Neutrophil (primary cell): Measurements from ENCODE around the gene KCNG4.

Source experiments
- H3K27ac ChIP-seq: fragments of 200-600 bp; sonication (generic); 2 replicates; pipeline ENCODE4 v1.5.1; 2016; ENCODE audit warnings: mild to moderate bottlenecking, moderate library complexity
- H3K27me3 ChIP-seq: fragments of 200-600 bp; sonication (generic); 2 replicates; pipeline ENCODE4 v1.6.0; 2016; ENCODE audit warnings: mild to moderate bottlenecking
- H3K36me3 ChIP-seq: fragments of 200-600 bp; sonication (generic); 2 replicates; pipeline ENCODE4 v1.5.1; 2017
- H3K4me1 ChIP-seq, 2 experiments: fragments of 200-600 bp in 1 of 2; sonication (generic) in 1 of 2; 1 replicate in 1 of 2; 2 replicates in 1 of 2; pipeline versions ENCODE4 v1.5.1 to v1.6.1; 2013 to 2016; ENCODE audit warnings: low read depth in 1 of 2, low read length in 1 of 2, mild to moderate bottlenecking in 1 of 2, moderate library complexity in 1 of 2; ENCODE audit not compliant: control insufficient read depth in 1 of 2, insufficient read depth in 1 of 2
- H3K4me3 ChIP-seq, 2 experiments: fragments of 200-600 bp in 1 of 2; sonication (generic) in 1 of 2; 1 replicate in 1 of 2; 2 replicates in 1 of 2; pipeline ENCODE4 v1.5.1; 2013 to 2016; ENCODE audit warnings: low read depth in 1 of 2, low read length in 1 of 2, mild to moderate bottlenecking in 1 of 2, moderate library complexity in 1 of 2
- H3K9me3 ChIP-seq: fragments of 200-600 bp; sonication (generic); 2 replicates; pipeline ENCODE4 v1.5.1; 2016
- CTCF ChIP-seq: fragments of 200-600 bp; sonication (generic); IDR thresholded peaks from 2 replicates; pipeline ENCODE4 v1.5.1; 2016; ENCODE audit warnings: antibody characterized with exemption

KCNG4 gene

DNA sequence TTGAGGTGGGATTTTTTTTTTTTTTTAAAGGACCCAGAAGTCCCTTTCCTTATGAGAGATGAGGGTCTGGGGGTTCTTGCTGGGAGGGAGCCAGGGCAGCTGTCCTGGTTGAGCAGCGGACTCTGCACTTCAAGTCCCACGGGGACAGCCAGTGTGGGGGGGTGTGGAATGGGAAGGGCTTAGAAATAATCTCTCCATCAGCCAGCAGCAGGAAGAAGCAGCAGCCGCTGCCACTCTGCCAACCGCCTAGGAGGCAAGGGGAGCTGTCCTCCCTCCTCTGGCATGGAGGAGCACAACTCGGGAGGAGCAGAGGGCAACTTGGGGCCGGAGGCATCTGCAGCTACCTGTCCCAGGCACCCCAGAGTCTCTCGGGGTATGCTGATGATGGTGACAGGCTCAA is at the start of gene KCNG4:
Gene KCNG4, minus strand, starts transcription at position 104 of the 400 bp plus-strand sequence. CDS start 2,527 bp downstream, outside the sequence.
- TF ChIP-seq CTCF, result no peak
- Histone ChIP-seq H3K4me3 (no peak within 1 kb of the TSS), H3K36me3 (no peaks in the 10 kb centered on the region), H3K4me1 (peaks cover 0 to 5% of the 10 kb centered on the region in 2 experiments), H3K9me3 (no peaks in the 10 kb centered on the region), H3K27ac (no peak within 1 kb of the TSS), H3K27me3 (peaks cover 21% of the 10 kb centered on the region)

GRCh38 chr16:84288902-84289301 is 49.1 kb upstream of the KCNG4 start:
- no peak for TF ChIP-seq CTCF

DNA sequence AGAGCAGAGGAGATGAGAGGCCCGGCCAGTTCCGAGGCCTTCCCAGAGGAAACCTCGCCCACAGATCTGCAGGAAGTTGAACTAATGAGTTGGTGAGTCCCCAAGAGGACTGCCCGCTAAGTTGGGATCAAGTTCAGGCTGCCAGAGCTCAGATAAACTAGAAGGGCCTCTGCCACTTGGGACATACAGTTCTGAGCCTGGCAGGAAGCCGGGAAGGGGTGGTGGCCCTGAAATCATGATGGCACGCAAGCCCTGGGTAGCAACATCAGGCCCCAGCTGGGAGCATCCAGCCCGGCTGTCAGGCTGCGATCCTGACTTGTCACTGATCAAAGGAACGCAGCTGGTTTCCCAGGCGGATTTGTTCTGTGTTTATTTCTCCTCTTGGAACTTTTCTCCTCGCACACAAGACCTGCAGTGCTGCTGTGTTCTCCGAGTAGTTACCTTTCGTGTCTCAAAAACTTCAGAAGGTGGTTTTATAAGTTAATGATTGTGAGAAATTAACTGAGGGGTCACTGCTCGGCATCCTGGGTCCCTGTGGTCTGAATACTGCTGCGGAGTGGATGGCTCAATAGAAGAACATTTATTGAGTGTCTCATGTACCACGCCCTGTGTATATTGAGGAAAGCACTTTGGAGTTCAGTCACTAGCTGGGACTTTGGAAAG is 46.9 kb upstream of the KCNG4 start:
- Histone ChIP-seq H3K4me1 (peaks cover under 1 to 2% of the 10 kb centered on the region in 2 experiments), H3K36me3 (no peaks in the 10 kb centered on the region), H3K9me3 (no peaks in the 10 kb centered on the region), H3K27ac (no peak overlapping the region), H3K4me3 (no peak overlapping the region), H3K27me3 (no peaks in the 10 kb centered on the region)
- no peak for TF ChIP-seq CTCF

More at GRCh38 chr16:84288902-84289301, 49.1 kb upstream of the KCNG4 start:
- peaks cover 20 to 24% of the 10 kb centered on the region in 2 experiments for H3K4me1 ChIP-seq
- H3K27ac ChIP-seq, result no peak overlapping the region
- no peaks in the 10 kb centered on the region for H3K36me3 ChIP-seq
- H3K4me3 ChIP-seq, result no peak overlapping the region
- H3K27me3 ChIP-seq, result no peaks in the 10 kb centered on the region
- no peaks in the 10 kb centered on the region for H3K9me3 ChIP-seq

GRCh38 chr16:84284154-84284722 is 44.4 kb upstream of the KCNG4 start:
- Histone ChIP-seq H3K4me1 (peaks cover 0 to 2% of the 10 kb centered on the region in 2 experiments), H3K27me3 (no peaks in the 10 kb centered on the region), H3K27ac (no peak overlapping the region), H3K9me3 (no peaks in the 10 kb centered on the region), H3K36me3 (no peaks in the 10 kb centered on the region), H3K4me3 (no peak overlapping the region)
- no peak for TF ChIP-seq CTCF

- no peak for TF ChIP-seq CTCF
- Histone ChIP-seq H3K4me1 (peaks cover 0 to 2% of the 10 kb centered on the region in 2 experiments), H3K36me3 (no peaks in the 10 kb centered on the region), H3K9me3 (no peaks in the 10 kb centered on the region), H3K4me3 (no peak overlapping the region), H3K27me3 (no peaks in the 10 kb centered on the region), H3K27ac (no peak overlapping the region)
Observed at GRCh38 chr16:84283314-84284153, 43.7 kb upstream of the KCNG4 start.
